Activated CD8-positive, alpha-beta memory T cell treated with anti-CD3 and anti-CD28 coated beads, Interleukin-2, amount 10 ng/mL, durations not matched to agents 7 days and 5 days (primary cell): ENCODE measurements around the gene LSAMP. TPM values are rescaled to one million over a fixed set of nuclear protein-coding genes. Genes with fewer than 3 reads are reported as not detected.

Experiments used
- ATAC-seq: fragments of 150-1000 bp; cut with Tn5 transposase; one replicate; pipeline ENCODE4 v1.10.0; 2021; ENCODE audit warnings: moderate library complexity
- CTCF ChIA-PET: fragments of 350-600 bp; sonication (Branson Sonifier 250); formaldehyde crosslinking; loops from one replicate; lab custom pipeline; 2021; ENCODE audit warnings: antibody characterized with exemption; lab: Charles Lee
- DNase-seq: peaks from one replicate; pipeline ENCODE4 v3.0.0-alpha.2; 2020
- H3K27ac Mint-ChIP-seq: one replicate; pipeline ENCODE4 v1.8.0; 2021; ENCODE audit warnings: mild to moderate bottlenecking, mixed read lengths
- H3K27me3 Mint-ChIP-seq: one replicate; pipeline ENCODE4 v1.8.0; 2021; ENCODE audit warnings: mixed read lengths
- H3K36me3 Mint-ChIP-seq: one replicate; pipeline ENCODE4 v1.8.0; 2021; ENCODE audit warnings: mild to moderate bottlenecking, mixed read lengths
- H3K4me1 Mint-ChIP-seq: one replicate; pipeline ENCODE4 v1.8.0; 2021; ENCODE audit warnings: mixed read lengths
- H3K4me3 Mint-ChIP-seq: one replicate; pipeline ENCODE4 v1.8.0; 2021; ENCODE audit warnings: mild to moderate bottlenecking, moderate library complexity, mixed read lengths
- H3K9me3 Mint-ChIP-seq: one replicate; pipeline ENCODE4 v1.8.0; 2022; ENCODE audit warnings: low read depth, mixed read lengths
- total RNA-seq, 2 experiments: library from RNA; stranded (reverse); gene quantifications; one replicate each; pipeline ENCODE4 v1.2.3, GENCODE V29; 2021

LSAMP gene
- total RNA-seq, 2 experiments from 2014 or later, result not detected

- ATAC-seq, result no peak
- CTCF ChIA-PET, result no interaction called here
These were observed 515.1 kb downstream of the LSAMP start for GRCh38 chr3:115930168-115930567.

GRCh38 chr3:115928376-115928775, 516.9 kb downstream of the LSAMP start:
- no peaks in the 10 kb centered on the region for H3K9me3 Mint-ChIP-seq
- CTCF ChIA-PET, result no interaction called here
- ATAC-seq, result no peak
- DNase-seq, result no peak
- no peaks in the 10 kb centered on the region for H3K27me3 Mint-ChIP-seq
- no peak overlapping the region for H3K4me3 Mint-ChIP-seq
- no peak overlapping the region for H3K27ac Mint-ChIP-seq
- no peaks in the 10 kb centered on the region for H3K36me3 Mint-ChIP-seq
- no peaks in the 10 kb centered on the region for H3K4me1 Mint-ChIP-seq

More at GRCh38 chr3:115930168-115930567, 515.1 kb downstream of the LSAMP start:
- DNase-seq, result no peak
- Mint-ChIP-seq H3K4me3 (no peak overlapping the region), H3K4me1 (no peaks in the 10 kb centered on the region), H3K27me3 (no peaks in the 10 kb centered on the region), H3K27ac (no peak overlapping the region), H3K36me3 (no peaks in the 10 kb centered on the region), H3K9me3 (no peaks in the 10 kb centered on the region)

- H3K27ac Mint-ChIP-seq, result no peak overlapping the region
- no peaks in the 10 kb centered on the region for H3K4me1 Mint-ChIP-seq
- no peaks in the 10 kb centered on the region for H3K27me3 Mint-ChIP-seq
- no peaks in the 10 kb centered on the region for H3K36me3 Mint-ChIP-seq
- H3K4me3 Mint-ChIP-seq, result no peak overlapping the region
- CTCF ChIA-PET, result no interaction called here
- ATAC-seq, result no peak
- no peak for DNase-seq
- H3K9me3 Mint-ChIP-seq, result no peaks in the 10 kb centered on the region
These were observed 518.1 kb downstream of the LSAMP start for GRCh38 chr3:115927197-115927596.

GRCh38 chr3:115922681-115923347, 522.5 kb downstream of the LSAMP start:
- H3K27ac Mint-ChIP-seq, result no peak overlapping the region
- ATAC-seq, result no peak
- no peaks in the 10 kb centered on the region for H3K27me3 Mint-ChIP-seq
- DNase-seq, result no peak
- no peaks in the 10 kb centered on the region for H3K4me1 Mint-ChIP-seq
- H3K4me3 Mint-ChIP-seq, result no peak overlapping the region
- H3K36me3 Mint-ChIP-seq, result no peaks in the 10 kb centered on the region
- H3K9me3 Mint-ChIP-seq, result no peaks in the 10 kb centered on the region
- CTCF ChIA-PET, result interaction anchor here (0.8 kb wide), 1 partner anchor 14 kb away, joined by 5 read pairs; no protein-coding TSS in a partner anchor

- Mint-ChIP-seq H3K27ac (no peak overlapping the region), H3K4me3 (no peak overlapping the region), H3K36me3 (no peaks in the 10 kb centered on the region), H3K27me3 (no peaks in the 10 kb centered on the region), H3K4me1 (no peaks in the 10 kb centered on the region), H3K9me3 (no peaks in the 10 kb centered on the region)
- DNase-seq (no peak), ATAC-seq (no peak)
- CTCF ChIA-PET, result no interaction called here
These were observed 523.6 kb downstream of the LSAMP start for GRCh38 chr3:115921711-115922110.

GRCh38 chr3:115918900-115919299, 526.4 kb downstream of the LSAMP start:
- no peaks in the 10 kb centered on the region for H3K4me1 Mint-ChIP-seq
- DNase-seq, result no peak
- no peak overlapping the region for H3K27ac Mint-ChIP-seq
- CTCF ChIA-PET, result no interaction called here
- no peak for ATAC-seq
- no peaks in the 10 kb centered on the region for H3K36me3 Mint-ChIP-seq
- no peaks in the 10 kb centered on the region for H3K27me3 Mint-ChIP-seq
- no peaks in the 10 kb centered on the region for H3K9me3 Mint-ChIP-seq
- H3K4me3 Mint-ChIP-seq, result no peak overlapping the region

GRCh38 chr3:115916866-115917265, 528.4 kb downstream of the LSAMP start:
- CTCF ChIA-PET, result no interaction called here
- no peaks in the 10 kb centered on the region for H3K9me3 Mint-ChIP-seq

GRCh38 chr3:115915061-115915460, 530.2 kb downstream of the LSAMP start:
- ATAC-seq (no peak), DNase-seq (no peak)
- H3K27me3 Mint-ChIP-seq, result peaks cover 3% of the 10 kb centered on the region
- H3K4me3 Mint-ChIP-seq, result no peak overlapping the region
- no peaks in the 10 kb centered on the region for H3K9me3 Mint-ChIP-seq
- H3K36me3 Mint-ChIP-seq, result no peaks in the 10 kb centered on the region
- CTCF ChIA-PET, result no interaction called here
- no peak overlapping the region for H3K27ac Mint-ChIP-seq
- no peaks in the 10 kb centered on the region for H3K4me1 Mint-ChIP-seq

More at GRCh38 chr3:115916866-115917265, 528.4 kb downstream of the LSAMP start:
- Mint-ChIP-seq H3K27me3 (peaks cover 2% of the 10 kb centered on the region), H3K4me1 (no peaks in the 10 kb centered on the region), H3K36me3 (no peaks in the 10 kb centered on the region), H3K4me3 (no peak overlapping the region), H3K27ac (no peak overlapping the region)
- ATAC-seq (no peak), DNase-seq (no peak)

- ATAC-seq, result no peak
- H3K9me3 Mint-ChIP-seq, result no peaks in the 10 kb centered on the region
- H3K36me3 Mint-ChIP-seq, result no peaks in the 10 kb centered on the region
- H3K27ac Mint-ChIP-seq, result no peak overlapping the region
- no peaks in the 10 kb centered on the region for H3K4me1 Mint-ChIP-seq
- CTCF ChIA-PET, result no interaction called here
- DNase-seq, result no peak
- H3K4me3 Mint-ChIP-seq, result no peak overlapping the region
- H3K27me3 Mint-ChIP-seq, result peaks cover 10% of the 10 kb centered on the region
These were observed 532.1 kb downstream of the LSAMP start for GRCh38 chr3:115913069-115913686.

GRCh38 chr3:115912372-115912771, 532.9 kb downstream of the LSAMP start:
- ATAC-seq (no peak), DNase-seq (no peak)
- CTCF ChIA-PET, result no interaction called here
- H3K4me3 Mint-ChIP-seq, result no peak overlapping the region
- peaks cover 10% of the 10 kb centered on the region for H3K27me3 Mint-ChIP-seq
- no peak overlapping the region for H3K27ac Mint-ChIP-seq
- H3K4me1 Mint-ChIP-seq, result no peaks in the 10 kb centered on the region
- no peaks in the 10 kb centered on the region for H3K36me3 Mint-ChIP-seq
- H3K9me3 Mint-ChIP-seq, result no peaks in the 10 kb centered on the region

GRCh38 chr3:115905871-115906270, 539.4 kb downstream of the LSAMP start:
- H3K4me1 Mint-ChIP-seq, result peaks cover 8% of the 10 kb centered on the region
- no peaks in the 10 kb centered on the region for H3K9me3 Mint-ChIP-seq
- H3K4me3 Mint-ChIP-seq, result no peak overlapping the region
- DNase-seq, result no peak
- CTCF ChIA-PET, result no interaction called here
- no peak overlapping the region for H3K27ac Mint-ChIP-seq
- H3K36me3 Mint-ChIP-seq, result no peaks in the 10 kb centered on the region
- H3K27me3 Mint-ChIP-seq, result peaks cover 10% of the 10 kb centered on the region
- no peak for ATAC-seq

GRCh38 chr3:115903843-115904242, 541.4 kb downstream of the LSAMP start:
- DNase-seq (no peak), ATAC-seq (no peak)
- Mint-ChIP-seq H3K27ac (no peak overlapping the region), H3K9me3 (no peaks in the 10 kb centered on the region), H3K4me1 (peaks cover 8% of the 10 kb centered on the region), H3K36me3 (no peaks in the 10 kb centered on the region), H3K27me3 (peaks cover 3% of the 10 kb centered on the region), H3K4me3 (no peak overlapping the region)
- CTCF ChIA-PET, result no interaction called here

GRCh38 chr3:115901008-115901407, 544.3 kb downstream of the LSAMP start:
- peaks cover 8% of the 10 kb centered on the region for H3K4me1 Mint-ChIP-seq
- no peaks in the 10 kb centered on the region for H3K9me3 Mint-ChIP-seq
- ATAC-seq (no peak), DNase-seq (no peak)
- H3K27me3 Mint-ChIP-seq, result peaks cover 2% of the 10 kb centered on the region
- CTCF ChIA-PET, result no interaction called here
- no peak overlapping the region for H3K4me3 Mint-ChIP-seq
- no peak overlapping the region for H3K27ac Mint-ChIP-seq
- H3K36me3 Mint-ChIP-seq, result no peaks in the 10 kb centered on the region

- peaks cover 6% of the 10 kb centered on the region for H3K4me1 Mint-ChIP-seq
- CTCF ChIA-PET, result no interaction called here
- no peaks in the 10 kb centered on the region for H3K9me3 Mint-ChIP-seq
- no peak overlapping the region for H3K27ac Mint-ChIP-seq
- no peak for ATAC-seq
- peaks cover 4% of the 10 kb centered on the region for H3K27me3 Mint-ChIP-seq
- H3K4me3 Mint-ChIP-seq, result no peak overlapping the region
- DNase-seq, result no peak
- no peaks in the 10 kb centered on the region for H3K36me3 Mint-ChIP-seq
These were observed 545.8 kb downstream of the LSAMP start for GRCh38 chr3:115899535-115899934.
